ENCODE measurements around the gene GABRD.

GABRD gene

GRCh38 chr1:2074944-2075740 lies 56.0 kb downstream of the GABRD start:
- TF ChIP-seq, protein P1, sequence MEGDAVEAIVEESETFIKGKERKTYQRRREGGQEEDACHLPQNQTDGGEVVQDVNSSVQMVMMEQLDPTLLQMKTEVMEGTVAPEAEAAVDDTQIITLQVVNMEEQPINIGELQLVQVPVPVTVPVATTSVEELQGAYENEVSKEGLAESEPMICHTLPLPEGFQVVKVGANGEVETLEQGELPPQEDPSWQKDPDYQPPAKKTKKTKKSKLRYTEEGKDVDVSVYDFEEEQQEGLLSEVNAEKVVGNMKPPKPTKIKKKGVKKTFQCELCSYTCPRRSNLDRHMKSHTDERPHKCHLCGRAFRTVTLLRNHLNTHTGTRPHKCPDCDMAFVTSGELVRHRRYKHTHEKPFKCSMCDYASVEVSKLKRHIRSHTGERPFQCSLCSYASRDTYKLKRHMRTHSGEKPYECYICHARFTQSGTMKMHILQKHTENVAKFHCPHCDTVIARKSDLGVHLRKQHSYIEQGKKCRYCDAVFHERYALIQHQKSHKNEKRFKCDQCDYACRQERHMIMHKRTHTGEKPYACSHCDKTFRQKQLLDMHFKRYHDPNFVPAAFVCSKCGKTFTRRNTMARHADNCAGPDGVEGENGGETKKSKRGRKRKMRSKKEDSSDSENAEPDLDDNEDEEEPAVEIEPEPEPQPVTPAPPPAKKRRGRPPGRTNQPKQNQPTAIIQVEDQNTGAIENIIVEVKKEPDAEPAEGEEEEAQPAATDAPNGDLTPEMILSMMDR (IDR thresholded peaks at IDR 0.05; ENCODE audit: borderline replicate concordance, extremely low read depth, low read length, poor library complexity, severe bottlenecking) = no peak
- no peak for TF ChIP-seq EZH2 (IDR thresholded peaks at IDR 0.05; ENCODE audit: borderline replicate concordance, low read depth, low read length, severe bottlenecking)
- Histone ChIP-seq H3K79me2 (ENCODE audit: insufficient read depth, low read length) (no peaks in the 10 kb centered on the region), H3K9ac (ENCODE audit: low read depth, low read length) (no peak overlapping the region), H3K9me3 (ENCODE audit: insufficient read depth, low read length, severe bottlenecking) (peaks cover 20% of the 10 kb centered on the region), H4K20me1 (ENCODE audit: insufficient read depth, low read length) (no peaks in the 10 kb centered on the region), H3K36me3 (ENCODE audit: insufficient read depth, low read length) (no peaks in the 10 kb centered on the region), H3K27me3 (ENCODE audit: insufficient read depth, low read length, poor library complexity) (peaks cover 5% of the 10 kb centered on the region), H3K27ac (ENCODE audit: low read length) (no peak overlapping the region), H2AFZ (ENCODE audit: low read depth, low read length) (no peak overlapping the region), H3K4me3 (ENCODE audit: low read depth in 1 of 2, low read length in 2 of 2) (no peak overlapping the region), H3K4me1 (ENCODE audit: insufficient read depth, low read length) (no peaks in the 10 kb centered on the region), H3K4me2 (ENCODE audit: insufficient read depth, low read length) (no peak overlapping the region)
- no peak for ATAC-seq (ENCODE audit: insufficient read depth, low read depth)
- no peak for DNase-seq

- TF ChIP-seq, protein P1 (IDR thresholded peaks at IDR 0.05; ENCODE audit: borderline replicate concordance, extremely low read depth, low read length, poor library complexity, severe bottlenecking) = no peak
- no peak for TF ChIP-seq EZH2 (IDR thresholded peaks at IDR 0.05; ENCODE audit: borderline replicate concordance, low read depth, low read length, severe bottlenecking)
- Histone ChIP-seq H3K9me3 (ENCODE audit: insufficient read depth, low read length, severe bottlenecking) (peaks cover 20% of the 10 kb centered on the region), H3K9ac (ENCODE audit: low read depth, low read length) (no peak overlapping the region), H3K4me1 (ENCODE audit: insufficient read depth, low read length) (no peaks in the 10 kb centered on the region), H3K4me2 (ENCODE audit: insufficient read depth, low read length) (no peak overlapping the region), H3K36me3 (ENCODE audit: insufficient read depth, low read length) (no peaks in the 10 kb centered on the region), H4K20me1 (ENCODE audit: insufficient read depth, low read length) (no peaks in the 10 kb centered on the region), H3K27ac (ENCODE audit: low read length) (no peak overlapping the region), H2AFZ (ENCODE audit: low read depth, low read length) (no peak overlapping the region), H3K27me3 (ENCODE audit: insufficient read depth, low read length, poor library complexity) (no peaks in the 10 kb centered on the region), H3K79me2 (ENCODE audit: insufficient read depth, low read length) (no peaks in the 10 kb centered on the region), H3K4me3 (ENCODE audit: low read depth in 1 of 2, low read length in 2 of 2) (no peak overlapping the region)
- ATAC-seq (ENCODE audit: insufficient read depth, low read depth) (no peak), DNase-seq (no peak)
Measured at GRCh38 chr1:2076826-2077225, 57.7 kb downstream of the GABRD start.

- Histone ChIP-seq H2AFZ (ENCODE audit: low read depth, low read length) (no peak overlapping the region), H3K27ac (ENCODE audit: low read length) (no peak overlapping the region), H3K4me1 (ENCODE audit: insufficient read depth, low read length) (no peaks in the 10 kb centered on the region), H3K36me3 (ENCODE audit: insufficient read depth, low read length) (no peaks in the 10 kb centered on the region), H3K27me3 (ENCODE audit: insufficient read depth, low read length, poor library complexity) (no peaks in the 10 kb centered on the region), H3K9me3 (ENCODE audit: insufficient read depth, low read length, severe bottlenecking) (peaks cover 20% of the 10 kb centered on the region), H3K79me2 (ENCODE audit: insufficient read depth, low read length) (no peaks in the 10 kb centered on the region), H4K20me1 (ENCODE audit: insufficient read depth, low read length) (no peaks in the 10 kb centered on the region), H3K9ac (ENCODE audit: low read depth, low read length) (no peak overlapping the region), H3K4me3 (ENCODE audit: low read depth in 1 of 2, low read length in 2 of 2) (no peak overlapping the region), H3K4me2 (ENCODE audit: insufficient read depth, low read length) (no peak overlapping the region)
- TF ChIP-seq, protein P1 (IDR thresholded peaks at IDR 0.05; ENCODE audit: borderline replicate concordance, extremely low read depth, low read length, poor library complexity, severe bottlenecking) = no peak
- TF ChIP-seq EZH2 (IDR thresholded peaks at IDR 0.05; ENCODE audit: borderline replicate concordance, low read depth, low read length, severe bottlenecking) = no peak
- ATAC-seq (ENCODE audit: insufficient read depth, low read depth) (no peak), DNase-seq (no peak)
Measured at GRCh38 chr1:2078170-2078569, 59.0 kb downstream of the GABRD start.
